SK-N-SH (cell line): ENCODE results near the gene PLPP6.

Experiments used
- CHD2 ChIP-seq: fragments of 150-350 bp; IDR thresholded peaks from 2 replicates; pipeline ENCODE4 v1.6.1; 2018; ENCODE audit warnings: low read length; ENCODE audit not compliant: partially characterized antibody
- CTCF ChIP-seq: fragments of 200-600 bp; sonication (generic); IDR thresholded peaks from 2 replicates; pipeline ENCODE4 v1.6.1; 2017; ENCODE audit warnings: antibody characterized with exemption, mild to moderate bottlenecking, moderate library complexity
- FOXJ3 ChIP-seq: sonication (generic); formaldehyde crosslinking; IDR thresholded peaks from 2 replicates; pipeline ENCODE4 v1.5.1; 2020; ENCODE audit warnings: mild to moderate bottlenecking, missing genetic modification reagents
- FOXM1 ChIP-seq: IDR thresholded peaks from 2 replicates; pipeline ENCODE4 v1.4.0; 2012; ENCODE audit warnings: low read depth, mild to moderate bottlenecking
- JUND ChIP-seq: IDR thresholded peaks from 2 replicates; pipeline ENCODE4 v1.4.0; 2012
- NFIC ChIP-seq: IDR thresholded peaks from 2 replicates; pipeline ENCODE4 v1.4.0; 2012; ENCODE audit warnings: borderline replicate concordance
- POLR2AphosphoS5 ChIP-seq: IDR thresholded peaks from 2 replicates; pipeline ENCODE4 v1.6.1; 2012; ENCODE audit warnings: low read depth, low read length
- REST ChIP-seq: IDR thresholded peaks from 2 replicates; pipeline ENCODE4 v1.6.1; 2012; ENCODE audit warnings: mild to moderate bottlenecking, low read depth, low read length, moderate library complexity
- YY1 ChIP-seq: IDR thresholded peaks from 2 replicates; pipeline ENCODE4 v1.4.0; 2012; ENCODE audit warnings: low read depth, mild to moderate bottlenecking
- TF ChIP-seq, protein P1 (sequence below): IDR thresholded peaks from 2 replicates; pipeline ENCODE4 v1.4.0; 2012; ENCODE audit warnings: low read depth, borderline replicate concordance

DNA sequence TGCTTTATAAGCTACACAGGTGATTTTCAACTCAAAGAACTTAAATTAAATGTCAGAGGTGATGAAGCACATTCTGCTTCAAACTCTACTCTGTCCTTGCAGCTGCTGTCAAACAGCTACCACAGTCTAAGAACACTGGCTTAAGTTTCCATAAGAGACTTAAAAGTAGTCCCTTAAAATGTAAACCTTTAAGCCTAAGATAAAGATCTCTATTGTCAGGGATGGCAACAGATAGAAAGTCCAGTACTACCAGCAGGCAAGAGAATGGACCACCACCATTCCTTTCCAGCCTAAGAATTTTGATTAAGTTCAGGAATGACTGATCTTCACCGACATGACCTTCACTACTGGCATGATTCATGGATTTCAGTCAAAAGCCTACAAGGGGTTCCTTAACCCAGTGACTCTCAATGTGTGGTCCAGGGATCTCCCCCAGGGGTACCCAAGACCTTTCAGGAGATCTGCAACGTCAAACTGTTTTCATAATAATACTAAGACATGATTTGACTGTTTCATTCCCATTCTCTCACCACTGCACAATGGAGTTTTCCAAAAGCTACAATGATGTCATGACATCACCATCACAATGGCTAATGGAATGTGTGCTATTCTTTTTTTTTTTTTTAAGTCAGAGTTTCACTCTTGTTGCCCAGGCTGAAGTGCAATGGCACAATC lies 41.1 kb upstream of the PLPP6 start:
- TF ChIP-seq CTCF (no peak), NFIC (no peak), FOXJ3 (CRISPR knock-in tag) (no peak), JUND (no peak), REST (no peak), FOXM1 (no peak), POLR2AphosphoS5 (no peak), CHD2 (no peak), YY1 (no peak)
- TF ChIP-seq, protein P1, sequence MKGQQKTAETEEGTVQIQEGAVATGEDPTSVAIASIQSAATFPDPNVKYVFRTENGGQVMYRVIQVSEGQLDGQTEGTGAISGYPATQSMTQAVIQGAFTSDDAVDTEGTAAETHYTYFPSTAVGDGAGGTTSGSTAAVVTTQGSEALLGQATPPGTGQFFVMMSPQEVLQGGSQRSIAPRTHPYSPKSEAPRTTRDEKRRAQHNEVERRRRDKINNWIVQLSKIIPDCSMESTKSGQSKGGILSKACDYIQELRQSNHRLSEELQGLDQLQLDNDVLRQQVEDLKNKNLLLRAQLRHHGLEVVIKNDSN = no peak
